HG03066 (cell line): ENCODE results near the gene AAR2.

Experiments used
- ATAC-seq: cut with Tn5 transposase; IDR thresholded peaks from one replicate; pipeline ENCODE4 v1.9.1; 2021; ENCODE audit warnings: low read depth; ENCODE audit not compliant: unreplicated experiment

Gene AAR2

GRCh38 chr20:36217226-36217625 lies 19.1 kb upstream of the AAR2 start:
- no peak for ATAC-seq

DNA sequence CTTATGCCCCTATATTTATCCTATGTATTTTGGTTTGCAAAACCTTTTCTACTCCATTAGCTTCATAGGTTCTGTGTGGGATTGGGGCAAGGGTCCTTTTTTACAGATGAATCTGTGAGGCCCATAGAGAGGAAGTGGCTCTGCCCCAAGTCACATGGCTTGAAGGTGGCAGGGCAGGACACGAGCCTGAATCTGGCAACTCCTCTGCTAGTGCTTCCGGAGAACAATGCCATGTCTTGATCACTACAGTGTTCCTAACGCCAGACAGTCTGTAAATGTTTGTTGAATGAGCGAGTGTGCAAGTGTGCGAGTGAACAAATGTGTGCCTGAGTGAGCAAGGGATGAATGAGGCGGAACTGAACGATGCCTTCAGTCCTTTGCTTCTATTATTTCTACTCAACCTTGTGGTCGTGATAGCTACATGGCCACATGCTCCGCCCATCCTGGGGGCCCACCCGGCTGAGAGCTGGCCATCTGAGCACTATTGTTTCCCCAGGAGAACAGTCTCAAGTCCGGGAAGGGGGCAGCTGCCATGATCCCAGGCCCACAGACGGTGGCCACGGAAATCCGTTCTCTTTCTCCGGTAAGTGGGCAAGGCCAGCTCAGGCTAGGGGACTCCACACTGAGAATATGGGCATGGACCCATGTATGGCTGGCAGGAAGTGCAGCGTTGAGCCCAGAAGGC lies 17.8 kb upstream of the AAR2 start:
- ATAC-seq: no peak

DNA sequence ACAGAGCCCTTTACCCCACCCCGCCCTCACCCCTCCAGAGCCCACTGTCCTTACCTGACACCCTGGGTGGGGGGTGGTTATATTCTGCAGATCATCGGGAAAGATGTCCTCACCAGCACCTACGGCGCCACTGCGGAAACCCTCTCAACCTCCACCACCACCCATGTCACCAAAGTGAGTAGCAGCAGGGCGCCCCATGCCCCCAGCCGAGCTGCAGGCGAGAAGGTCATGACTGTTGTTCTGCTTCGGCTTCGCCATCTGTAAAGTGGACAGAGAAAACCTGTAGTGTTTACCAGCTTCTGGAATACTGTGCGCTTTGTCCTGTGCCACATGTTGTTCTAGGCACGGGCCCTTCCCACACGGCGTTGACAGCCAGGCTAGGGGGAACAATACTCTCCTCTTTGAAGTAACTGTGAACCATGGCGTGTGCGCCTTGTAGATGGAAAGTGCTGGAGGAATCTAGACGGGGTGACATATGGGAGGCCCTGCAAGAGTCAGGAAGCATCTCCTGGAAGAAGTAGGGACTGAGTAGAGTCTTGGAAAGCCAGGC lies 16.5 kb upstream of the AAR2 start:
- ATAC-seq: no peak

DNA sequence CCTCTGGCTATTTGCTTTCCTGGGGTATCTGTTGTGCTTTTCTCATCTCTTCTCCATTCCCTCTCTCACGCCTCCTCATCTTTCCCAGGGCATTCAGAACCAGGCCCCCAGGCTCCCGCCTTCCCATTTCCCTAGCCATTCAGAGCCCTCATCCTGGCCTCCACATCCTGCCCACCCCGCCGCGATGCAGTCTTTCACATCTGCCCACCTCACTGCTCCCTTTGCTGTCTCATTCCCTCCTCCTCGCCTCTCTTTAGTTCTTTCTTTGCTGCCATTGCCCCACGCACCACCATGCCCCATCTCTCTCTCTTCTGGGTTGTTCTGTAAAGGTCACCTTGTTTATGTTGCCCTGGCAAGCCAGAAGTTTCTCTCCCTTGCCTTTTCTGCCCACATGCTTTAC lies 10.6 kb upstream of the AAR2 start:
- ATAC-seq: no peak

- no peak for ATAC-seq
Measured at GRCh38 chr20:36228770-36229169, 7.5 kb upstream of the AAR2 start.

DNA sequence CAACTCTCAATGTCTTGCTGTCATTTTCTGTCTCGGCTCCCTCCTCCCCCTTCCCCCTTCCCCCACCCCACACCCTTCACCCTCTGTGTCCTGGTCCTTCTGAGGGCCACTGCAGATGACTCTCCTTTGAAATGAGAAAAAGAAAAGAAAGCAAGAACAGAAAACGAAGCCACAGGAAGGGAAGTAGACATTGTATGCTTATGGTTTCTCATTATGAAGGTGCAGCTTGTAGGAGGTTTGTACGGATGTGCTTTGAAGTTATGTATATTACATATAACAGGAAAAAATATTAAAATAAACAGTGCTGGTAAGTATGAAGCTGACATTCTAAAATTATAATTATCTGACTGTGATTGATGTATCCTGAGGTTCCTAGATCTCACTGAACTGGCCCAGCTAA lies 6.3 kb upstream of the AAR2 start:
- no peak for ATAC-seq

- ATAC-seq: no peak
Measured at GRCh38 chr20:36231331-36231730, 4.9 kb upstream of the AAR2 start.

- no peak for ATAC-seq
Measured at GRCh38 chr20:36234771-36235320, 1.4 kb upstream of the AAR2 start.

GRCh38 chr20:36236786-36237121 lies 476 bp downstream of the AAR2 start:
- ATAC-seq: no peak

DNA sequence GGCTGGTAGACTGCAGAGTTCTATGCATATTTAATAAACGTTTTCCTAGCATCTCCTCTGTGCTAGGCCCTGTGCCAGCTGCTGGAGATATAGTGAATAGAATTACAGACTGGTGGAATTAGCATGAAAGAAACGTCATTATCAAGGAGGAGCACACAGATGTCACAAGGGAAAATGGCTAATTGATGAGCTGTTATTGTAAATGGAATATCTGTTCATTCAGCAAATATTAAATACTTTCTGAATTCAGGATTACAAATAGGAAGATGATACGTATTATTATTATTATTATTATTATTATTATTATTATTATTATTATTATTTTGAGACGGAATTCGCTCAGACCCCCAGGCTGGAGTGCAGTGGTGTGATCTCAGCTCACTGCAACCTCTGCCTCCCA lies 1.2 kb downstream of the AAR2 start:
- no peak for ATAC-seq

- no peak for ATAC-seq
Measured at GRCh38 chr20:36238153-36238552, 1.9 kb downstream of the AAR2 start.

GRCh38 chr20:36238760-36239159 lies 2.5 kb downstream of the AAR2 start:
- ATAC-seq: no peak

DNA sequence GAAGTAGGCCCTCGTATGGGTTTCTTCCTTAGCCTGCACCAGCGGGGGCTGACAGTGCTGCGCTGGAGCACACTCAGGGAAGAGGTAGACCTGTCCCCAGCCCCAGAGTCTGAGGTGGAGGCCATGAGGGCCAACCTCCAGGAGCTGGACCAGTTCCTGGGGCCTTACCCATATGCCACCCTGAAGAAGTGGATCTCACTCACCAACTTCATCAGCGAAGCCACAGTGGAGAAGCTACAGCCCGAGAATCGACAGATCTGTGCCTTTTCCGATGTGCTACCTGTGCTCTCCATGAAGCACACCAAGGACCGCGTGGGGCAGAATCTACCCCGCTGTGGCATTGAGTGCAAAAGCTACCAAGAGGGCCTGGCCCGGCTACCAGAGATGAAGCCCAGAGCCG lies 3.8 kb downstream of the AAR2 start:
- ATAC-seq: no peak

- no peak for ATAC-seq
Measured at GRCh38 chr20:36241678-36242077, 5.4 kb downstream of the AAR2 start.

GRCh38 chr20:36243726-36244125 lies 7.4 kb downstream of the AAR2 start:
- no peak for ATAC-seq

DNA sequence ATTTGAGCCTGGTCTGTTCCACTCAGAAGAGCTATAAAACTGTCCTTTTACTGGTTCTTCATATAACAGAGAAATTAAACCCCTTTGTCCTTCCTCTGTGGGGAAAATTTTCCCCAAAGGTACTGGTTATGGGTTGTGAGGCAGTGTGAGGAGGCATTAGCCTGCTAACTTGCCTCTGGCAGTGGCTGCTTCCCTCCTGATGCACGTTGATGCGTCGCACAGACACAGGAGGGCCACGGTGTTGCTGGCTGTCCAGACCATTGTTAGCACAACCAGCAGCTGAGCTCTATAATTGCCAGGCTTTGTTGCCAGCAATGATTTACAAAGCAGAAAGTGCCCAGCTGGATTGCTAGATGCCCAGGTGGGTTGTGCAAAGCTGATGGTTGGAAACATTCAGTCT lies 10.1 kb downstream of the AAR2 start:
- ATAC-seq: no peak

GRCh38 chr20:36248836-36249235 lies 12.6 kb downstream of the AAR2 start:
- ATAC-seq: no peak

DNA sequence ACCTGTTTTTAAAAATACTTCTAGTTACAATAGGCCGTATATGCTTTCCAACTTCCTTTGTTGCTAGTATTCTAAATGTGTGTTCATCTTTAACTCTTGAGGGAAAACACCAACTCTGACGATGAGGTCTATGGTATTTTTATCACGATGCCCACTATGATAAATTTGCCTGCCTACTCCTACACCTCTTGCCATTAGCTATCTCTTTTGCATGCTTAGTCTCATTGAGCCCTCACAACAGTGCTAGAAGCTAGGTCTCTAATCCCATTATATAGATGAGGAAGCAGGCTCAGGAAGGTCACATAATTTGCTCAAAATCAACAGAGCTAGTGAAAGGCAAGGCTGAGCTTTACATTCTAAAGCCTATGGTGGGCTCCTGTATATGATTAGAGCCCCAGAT lies 13.2 kb downstream of the AAR2 start:
- no peak for ATAC-seq

- ATAC-seq: no peak
Measured at GRCh38 chr20:36251426-36251825, 15.1 kb downstream of the AAR2 start.

GRCh38 chr20:36252511-36252910 lies 16.2 kb downstream of the AAR2 start:
- no peak for ATAC-seq

DNA sequence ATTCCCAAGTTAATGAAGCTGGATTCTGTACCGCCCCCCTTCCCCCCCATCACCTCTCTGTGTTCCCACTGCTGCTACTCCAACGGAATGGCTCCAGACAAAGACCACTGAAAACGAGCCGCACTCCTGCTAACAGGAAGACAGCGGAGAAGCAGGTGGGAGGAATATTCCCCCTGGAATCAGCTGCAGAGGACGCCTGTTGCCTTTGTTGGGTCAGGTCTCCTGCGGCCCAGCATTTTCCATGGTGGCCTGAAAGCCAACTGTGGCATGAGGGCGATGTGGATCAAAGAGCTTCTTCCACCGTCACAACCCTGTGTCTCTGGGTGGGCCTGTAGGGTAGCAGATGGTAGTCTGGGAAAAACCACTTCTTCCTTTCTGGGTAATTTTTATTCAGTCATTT lies 16.8 kb downstream of the AAR2 start:
- no peak for ATAC-seq

- ATAC-seq: no peak
Measured at GRCh38 chr20:36254076-36254475, 17.8 kb downstream of the AAR2 start.

DNA sequence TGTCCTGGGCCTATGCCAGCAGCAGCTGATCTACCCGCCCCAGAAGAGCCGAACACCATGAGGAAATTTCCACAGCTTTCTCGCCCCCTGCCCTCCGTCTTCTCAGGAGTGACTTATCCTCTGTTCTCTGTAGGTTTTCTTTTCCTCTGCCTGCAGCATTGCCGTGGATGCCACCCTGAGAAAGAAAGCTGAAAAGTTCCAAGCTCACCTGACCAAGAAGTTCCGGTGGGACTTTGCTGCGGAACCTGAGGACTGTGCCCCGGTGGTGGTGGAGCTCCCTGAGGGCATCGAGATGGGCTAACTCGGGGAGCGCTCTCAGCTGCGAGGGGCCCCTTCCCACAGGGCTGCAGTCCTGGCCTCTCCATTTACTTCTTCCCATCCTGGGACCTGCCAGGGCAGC lies 19.2 kb downstream of the AAR2 start:
- ATAC-seq: no peak
